GM18861 (cell line): Measurements from ENCODE around the gene TP63.

Experiments
- ATAC-seq: cut with Tn5 transposase; IDR thresholded peaks from one replicate; pipeline ENCODE4 v1.9.1; 2021; ENCODE audit not compliant: unreplicated experiment

The TP63 gene

GRCh38 chr3:189772584-189772983 is 141.4 kb downstream of the TP63 start:
- ATAC-seq: no peak

- ATAC-seq: no peak
These were observed 141.9 kb downstream of the TP63 start for GRCh38 chr3:189773056-189773455.

GRCh38 chr3:189776149-189776824 is 145.1 kb downstream of the TP63 start:
- ATAC-seq: no peak

- ATAC-seq: peak; percentile 62
These were observed 147.3 kb downstream of the TP63 start for GRCh38 chr3:189778340-189778950.

- no peak for ATAC-seq
These were observed 148.0 kb downstream of the TP63 start for GRCh38 chr3:189779166-189779565.

GRCh38 chr3:189780546-189781270 is 149.5 kb downstream of the TP63 start:
- ATAC-seq: no peak

- ATAC-seq: no peak
These were observed 150.2 kb downstream of the TP63 start for GRCh38 chr3:189781415-189781814.

- ATAC-seq: no peak
These were observed 155.4 kb downstream of the TP63 start for GRCh38 chr3:189786479-189787064.

GRCh38 chr3:189787191-189787590 is 156.0 kb downstream of the TP63 start:
- no peak for ATAC-seq

- no peak for ATAC-seq
These were observed 156.4 kb downstream of the TP63 start for GRCh38 chr3:189787632-189788031.

GRCh38 chr3:189789432-189789831 is 158.2 kb downstream of the TP63 start:
- ATAC-seq: no peak

GRCh38 chr3:189790658-189791057 is 159.5 kb downstream of the TP63 start:
- no peak for ATAC-seq

GRCh38 chr3:189792046-189792929 is 161.1 kb downstream of the TP63 start:
- no peak for ATAC-seq

- ATAC-seq: no peak
These were observed 163.3 kb downstream of the TP63 start for GRCh38 chr3:189794518-189794917.

GRCh38 chr3:189797103-189797750 is 166.0 kb downstream of the TP63 start:
- no peak for ATAC-seq

- no peak for ATAC-seq
These were observed 168.2 kb downstream of the TP63 start for GRCh38 chr3:189799366-189799765.

- ATAC-seq: no peak
These were observed 169.2 kb downstream of the TP63 start for GRCh38 chr3:189800436-189800835.

- no peak for ATAC-seq
These were observed 172.1 kb downstream of the TP63 start for GRCh38 chr3:189803254-189803653.

- ATAC-seq: no peak
These were observed 174.3 kb downstream of the TP63 start for GRCh38 chr3:189805375-189806067.
